KBM-7 (cell line): ENCODE measurements around the gene MEX3A.
A peak's percentile ranks its signal among the peaks of the same experiment; 100 is the strongest.
"Not testable (repeated sequence)": the region's sequence is repeated elsewhere in the genome, so short reads cannot be mapped to it uniquely, and the experiment has no call there.

ENCODE experiments used
- DNase-seq: peaks from one replicate; pipeline ENCODE4 v3.0.0-alpha.2; 2015
- in situ Hi-C: fragments of 300-500 bp; cut with MboI; formaldehyde crosslinking; loops from 2 replicates; pipeline ENCODE4 v1.14.3; 2020; ENCODE audit warnings: low sequenced_read_pairs, low pct_unique_long_range_greater_than_20kb, mixed read lengths

MEX3A gene

DNA sequence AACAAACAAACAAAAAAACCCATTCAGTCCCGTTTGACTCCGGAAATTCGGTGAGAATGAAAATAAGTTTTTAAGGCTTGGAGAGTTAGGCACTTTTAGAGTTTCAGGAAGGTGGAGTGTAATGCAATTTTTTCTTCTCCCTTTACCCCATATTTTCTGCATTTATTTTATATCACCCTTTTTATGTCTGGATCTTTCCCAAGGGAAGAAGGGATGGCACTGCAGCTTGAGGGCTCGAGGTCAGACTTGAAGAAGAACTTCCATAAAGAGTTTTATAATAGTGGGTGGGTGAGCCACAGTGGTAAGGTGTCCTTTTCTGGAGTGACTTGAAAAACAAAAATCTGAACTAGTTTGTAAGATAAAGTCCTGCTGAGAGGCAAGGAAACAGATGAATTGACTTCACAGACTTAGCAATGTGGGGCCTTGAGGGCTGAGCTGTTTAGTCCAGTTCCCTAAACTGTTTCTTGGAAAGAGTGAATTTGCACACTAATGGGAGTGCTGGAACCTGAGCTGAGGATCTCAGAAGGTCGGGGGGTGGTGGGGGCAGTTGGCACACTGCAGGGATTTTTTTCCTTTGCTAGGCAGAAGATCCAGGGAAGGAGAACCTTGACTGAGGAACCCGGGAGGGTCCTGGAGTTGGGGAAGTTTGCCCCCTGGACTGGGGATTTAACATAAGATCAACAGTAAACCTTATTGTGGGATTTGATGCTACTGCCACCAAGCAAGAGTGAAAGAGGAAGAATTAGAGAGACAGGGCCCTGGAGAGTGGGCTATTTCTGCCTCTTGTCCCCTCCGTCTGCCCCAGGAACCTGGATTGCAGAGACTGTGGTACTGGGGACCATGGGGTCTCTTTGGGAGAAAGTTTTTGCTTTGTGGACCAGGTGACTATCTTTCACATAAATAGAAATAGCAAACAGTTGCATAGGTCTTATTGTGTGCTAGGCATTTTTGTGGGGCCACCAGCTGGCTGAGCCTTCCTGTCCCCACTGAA is 1.8 kb upstream of the MEX3A start:
- in situ Hi-C loops, result no loop called here
- peak; percentile 57 for DNase-seq

DNA sequence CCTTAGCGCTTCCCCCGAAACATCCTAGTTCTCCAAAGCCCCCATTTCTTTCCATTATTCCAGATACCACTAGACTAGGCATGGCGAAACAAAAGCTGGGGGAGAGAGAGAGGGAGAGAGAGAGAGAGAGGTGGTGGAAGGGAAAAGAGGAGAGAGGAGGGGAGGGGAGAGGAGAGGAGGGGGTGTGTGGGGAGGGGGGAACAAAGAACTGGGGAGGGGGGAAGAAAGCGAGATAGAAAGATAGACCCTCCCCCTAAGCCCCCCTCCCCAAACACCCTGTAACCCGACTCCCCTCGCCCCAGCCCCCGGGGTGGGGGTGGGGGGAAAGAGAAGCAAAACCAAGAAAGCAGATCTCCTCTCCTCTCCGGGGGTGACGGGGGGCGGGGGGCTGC is 352 bp downstream of the MEX3A start:
- in situ Hi-C loops, result no loop called here
- DNase-seq, result no peak

DNA sequence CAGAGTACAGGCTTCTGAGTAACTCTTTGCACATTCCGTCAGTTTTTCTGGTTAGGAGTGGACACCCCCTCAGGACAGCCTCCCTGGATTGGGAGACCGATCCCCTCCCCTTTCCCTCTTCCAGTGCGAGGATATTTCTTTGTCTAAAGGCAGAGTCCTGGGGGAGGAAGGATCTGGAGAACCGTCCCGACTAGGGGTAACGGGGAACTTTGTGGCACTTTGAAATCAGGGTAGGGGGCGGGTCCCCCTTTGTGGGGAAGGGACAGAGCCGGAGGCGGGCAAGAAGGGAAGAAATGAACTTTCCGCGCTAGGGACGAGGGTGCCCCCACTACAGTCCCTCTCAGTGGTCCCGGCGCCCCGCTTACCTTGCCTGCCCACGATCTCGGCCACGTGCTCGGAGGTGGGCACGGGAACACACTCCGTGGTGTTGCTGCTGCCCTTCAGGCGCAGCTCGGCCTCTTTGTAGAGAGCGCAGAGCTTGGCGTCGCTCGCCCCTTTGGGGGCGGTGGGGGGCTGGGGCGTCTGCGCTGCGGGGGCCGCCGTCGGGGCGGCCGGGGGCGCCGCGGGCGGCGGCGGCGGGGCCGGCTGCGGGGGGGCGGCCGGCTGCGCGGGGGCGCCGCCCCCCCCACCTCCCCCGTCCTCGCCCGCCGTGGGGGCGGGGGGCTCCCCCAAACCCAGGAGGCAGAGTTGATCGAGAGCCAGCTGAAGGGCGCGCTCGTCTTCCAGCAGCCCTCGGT is 917 bp downstream of the MEX3A start:
- DNase-seq, result no peak
- in situ Hi-C loops, result no loop called here

DNA sequence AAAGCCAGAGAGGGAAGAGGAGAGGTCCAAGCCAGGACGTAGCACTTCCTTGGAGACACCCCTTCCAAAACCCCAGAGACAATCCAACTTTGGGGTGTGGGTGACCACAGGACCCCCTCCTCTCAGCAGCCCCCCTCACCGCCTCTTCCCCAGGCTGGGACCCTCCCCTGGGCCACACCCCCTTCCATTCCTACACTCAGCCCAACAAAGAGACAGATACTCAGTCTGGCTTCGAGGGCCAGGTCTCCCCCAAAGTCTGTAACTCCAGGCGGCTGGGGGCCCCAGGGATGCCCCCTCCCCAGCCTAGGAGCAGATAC is 1.4 kb downstream of the MEX3A start:
- no peak for DNase-seq
- in situ Hi-C loops, result no loop called here

GRCh38 chr1:156080241-156080862 is 1.9 kb downstream of the MEX3A start:
- no peak for DNase-seq
- in situ Hi-C loops, result no loop called here

DNA sequence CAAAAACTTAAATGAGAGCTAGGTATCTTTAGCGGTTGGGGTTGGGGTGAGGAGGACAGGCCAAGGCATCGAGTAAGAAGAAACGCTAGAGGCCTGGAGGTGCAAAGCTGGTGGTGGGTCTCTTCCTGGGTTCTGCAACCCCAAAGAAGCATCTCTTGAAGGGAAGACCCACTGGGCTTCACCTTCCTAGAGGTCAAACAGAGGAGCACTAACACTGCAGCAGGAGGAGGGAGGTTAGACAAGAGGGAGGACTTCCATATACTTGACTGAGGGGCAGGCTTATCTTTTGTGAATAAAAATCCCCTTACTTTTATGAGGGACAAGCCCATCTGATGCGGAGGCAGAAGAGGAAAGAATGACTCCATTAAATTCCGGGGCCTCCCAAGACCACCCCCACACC is 2.5 kb downstream of the MEX3A start:
- DNase-seq, result no peak
- in situ Hi-C loops, result no loop called here

DNA sequence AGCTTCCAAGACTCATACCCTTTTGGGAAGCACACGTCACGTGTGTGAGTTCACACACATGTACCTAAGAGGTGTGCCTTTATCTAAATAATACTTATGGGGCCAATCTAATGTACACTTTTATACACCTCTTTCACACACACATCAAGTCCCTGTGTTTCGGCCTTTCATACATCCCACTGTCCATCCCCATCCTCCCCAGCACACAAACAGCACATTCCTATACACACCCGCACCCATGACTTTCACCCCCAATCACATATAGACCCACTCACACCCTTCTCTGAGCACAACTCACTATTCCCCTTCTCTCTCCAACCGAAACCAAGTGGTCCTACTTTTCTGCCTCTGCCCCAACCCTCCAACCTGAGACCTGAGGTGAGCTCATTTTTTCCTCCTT is 3.5 kb downstream of the MEX3A start:
- DNase-seq, result no peak
- in situ Hi-C loops, result no loop called here

GRCh38 chr1:156077430-156077760 is 4.9 kb downstream of the MEX3A start:
- in situ Hi-C loops, result no loop called here
- no peak for DNase-seq

DNA sequence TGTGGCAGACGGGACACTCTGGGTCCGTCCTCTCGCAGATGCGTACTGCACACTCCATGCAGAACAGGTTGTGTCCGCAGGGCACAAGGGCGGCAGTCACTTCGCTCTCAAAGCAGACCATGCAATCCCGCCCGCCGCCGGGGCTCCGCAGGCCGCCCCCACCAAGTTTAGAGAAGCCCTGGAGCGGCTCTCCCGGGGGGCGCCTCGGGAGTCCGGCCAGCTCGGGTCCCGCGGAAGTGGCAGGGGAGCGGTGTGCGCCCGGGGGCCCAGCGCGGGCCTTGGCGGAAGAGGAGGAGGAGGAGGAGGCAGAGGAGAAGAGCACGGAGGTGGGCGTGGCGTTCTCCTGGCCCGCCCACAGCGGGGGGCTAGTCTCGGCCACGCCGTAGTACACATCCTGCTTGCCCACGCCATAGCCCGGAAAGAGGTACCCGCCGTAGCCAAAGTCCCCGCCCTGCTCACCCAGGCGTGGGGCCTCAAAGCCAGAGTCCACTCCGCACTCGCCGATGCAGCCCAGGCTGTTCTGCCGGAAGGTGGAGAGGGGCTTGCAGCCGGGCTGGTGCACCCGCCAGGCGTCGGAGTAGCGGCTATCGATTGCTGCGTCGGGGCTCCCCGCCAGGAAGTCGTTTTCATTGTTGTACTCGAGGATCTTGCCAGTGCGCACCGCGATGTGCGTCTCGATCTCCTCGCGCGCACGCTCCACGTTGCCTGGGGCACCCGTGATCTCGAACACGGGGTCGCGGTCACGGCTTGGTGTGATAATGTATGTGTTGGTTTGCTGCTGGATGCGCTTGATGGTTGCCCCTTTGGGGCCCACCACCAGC is 5.4 kb downstream of the MEX3A start:
- DNase-seq, result no peak
- in situ Hi-C loops, result no loop called here

- in situ Hi-C loops, result no loop called here
- no peak for DNase-seq
These were observed 6.5 kb downstream of the MEX3A start for GRCh38 chr1:156075775-156076204.

DNA sequence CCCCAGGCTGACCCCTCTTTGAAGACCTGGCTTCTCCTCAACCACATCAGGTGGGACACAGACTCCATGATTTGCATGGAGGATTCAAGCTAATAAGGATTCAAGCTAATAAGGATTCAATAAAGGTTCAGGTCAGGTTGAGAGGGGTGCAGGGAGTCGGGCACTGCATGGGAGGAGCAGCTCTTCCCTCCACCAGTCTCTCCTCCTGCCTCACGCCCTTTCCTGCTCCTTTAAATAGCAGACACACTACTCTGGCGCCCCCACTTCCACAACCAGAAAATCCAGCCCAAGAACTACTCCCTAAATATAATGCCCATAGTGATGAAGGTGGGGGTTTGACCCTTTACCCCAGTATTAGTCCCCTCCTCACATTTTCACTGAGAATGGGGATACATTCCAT is 7.1 kb downstream of the MEX3A start:
- no peak for DNase-seq
- in situ Hi-C loops, result no loop called here

DNA sequence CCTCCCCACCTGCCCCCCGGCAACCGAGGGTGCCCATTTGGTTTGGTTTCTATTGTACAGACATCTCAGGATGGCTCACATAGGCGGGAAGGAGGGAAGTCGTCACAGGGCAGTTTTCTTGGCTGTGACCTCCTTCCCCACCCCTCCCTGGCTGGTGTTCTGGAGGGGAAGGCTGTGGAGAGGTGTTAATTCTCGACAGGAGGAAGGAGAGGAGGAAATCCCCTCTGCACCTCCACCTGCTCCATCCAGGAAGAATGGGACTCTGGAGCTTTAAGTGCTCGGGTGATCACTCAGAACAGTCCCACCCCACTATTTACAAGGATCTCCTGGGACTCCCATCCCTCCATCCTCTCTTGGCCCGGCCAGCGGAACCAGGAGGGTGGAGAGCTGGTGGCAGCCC is 7.6 kb downstream of the MEX3A start:
- no peak for DNase-seq
- in situ Hi-C loops, result no loop called here

GRCh38 chr1:156073740-156074139 is 8.5 kb downstream of the MEX3A start:
- no peak for DNase-seq
- in situ Hi-C loops, result no loop called here

DNA sequence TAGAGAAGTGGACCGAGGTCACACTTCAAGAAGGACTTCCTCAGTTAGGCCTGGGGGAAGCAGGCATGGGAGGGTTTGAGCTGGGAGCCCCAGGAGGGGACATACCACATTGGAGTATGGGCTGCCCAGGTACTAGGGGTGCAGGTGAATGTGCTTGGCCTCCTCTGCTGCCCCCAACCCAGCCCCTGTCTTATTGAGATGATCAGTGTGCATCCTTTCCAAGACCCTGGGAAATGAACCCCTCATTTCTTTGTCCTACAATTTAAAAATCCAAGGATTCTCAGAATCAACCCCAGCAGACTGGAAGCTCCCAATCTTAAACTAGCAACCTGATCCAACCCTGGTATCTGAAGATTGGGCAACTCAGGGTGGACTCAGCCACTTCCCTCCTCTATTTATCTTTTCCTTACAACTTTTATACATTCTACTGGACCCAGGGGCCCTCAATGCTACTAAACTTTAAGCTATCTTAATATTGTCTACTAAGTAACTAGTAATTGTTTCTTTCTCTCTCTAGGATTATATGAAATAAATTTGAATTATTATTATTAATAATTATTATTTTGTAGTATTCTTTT is 9.1 kb downstream of the MEX3A start:
- no peak for DNase-seq
- in situ Hi-C loops, result no loop called here

DNA sequence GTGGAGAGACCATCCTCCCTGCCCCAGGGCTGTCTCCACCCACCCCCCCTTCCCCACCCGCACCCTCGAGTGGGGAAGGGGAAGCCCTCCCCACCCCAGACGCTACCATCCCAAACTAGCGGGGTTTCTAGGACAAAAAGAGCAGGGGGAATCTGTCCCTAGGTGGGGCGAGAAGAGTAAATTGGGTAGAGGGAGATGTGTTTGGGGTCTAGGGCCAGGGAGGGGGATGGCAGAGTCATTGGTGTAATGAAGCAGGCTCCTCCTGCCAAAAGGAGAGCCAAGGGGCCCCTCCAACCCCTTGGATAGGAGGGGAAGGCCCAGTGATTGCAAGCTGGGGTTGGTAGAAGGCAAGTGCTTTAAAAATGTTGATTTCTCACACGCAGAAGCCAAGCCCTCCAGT is 10.0 kb downstream of the MEX3A start:
- in situ Hi-C loops, result no loop called here
- DNase-seq, result no peak

DNA sequence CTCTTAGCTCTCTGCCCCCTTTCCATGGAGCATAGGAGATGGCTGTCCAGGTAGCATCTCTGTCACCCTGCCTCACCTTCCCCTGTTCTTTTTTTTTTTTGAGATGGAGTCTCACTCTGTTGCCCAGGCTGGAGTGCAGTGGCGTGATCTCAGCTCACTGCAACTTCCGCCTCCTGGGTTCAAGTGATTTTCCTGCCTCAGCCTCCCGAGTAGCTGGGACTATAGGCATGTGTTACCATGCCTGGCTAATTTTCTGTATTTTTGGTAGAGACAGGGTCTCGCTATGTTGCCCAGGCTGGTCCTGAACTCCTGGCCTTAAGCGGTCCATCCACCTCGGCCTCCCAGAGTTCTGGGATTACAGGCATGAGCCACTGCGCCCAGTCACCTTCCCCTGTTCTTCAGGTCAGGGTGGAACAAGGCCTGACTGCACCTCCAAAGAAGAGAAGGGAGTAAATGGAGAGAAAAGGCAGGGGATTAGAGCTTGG is 10.9 kb downstream of the MEX3A start:
- DNase-seq, in situ Hi-C loops: not testable (repeated sequence)

GRCh38 chr1:156070548-156070947 is 11.7 kb downstream of the MEX3A start:
- DNase-seq, result no peak
- in situ Hi-C loops, result no loop called here

DNA sequence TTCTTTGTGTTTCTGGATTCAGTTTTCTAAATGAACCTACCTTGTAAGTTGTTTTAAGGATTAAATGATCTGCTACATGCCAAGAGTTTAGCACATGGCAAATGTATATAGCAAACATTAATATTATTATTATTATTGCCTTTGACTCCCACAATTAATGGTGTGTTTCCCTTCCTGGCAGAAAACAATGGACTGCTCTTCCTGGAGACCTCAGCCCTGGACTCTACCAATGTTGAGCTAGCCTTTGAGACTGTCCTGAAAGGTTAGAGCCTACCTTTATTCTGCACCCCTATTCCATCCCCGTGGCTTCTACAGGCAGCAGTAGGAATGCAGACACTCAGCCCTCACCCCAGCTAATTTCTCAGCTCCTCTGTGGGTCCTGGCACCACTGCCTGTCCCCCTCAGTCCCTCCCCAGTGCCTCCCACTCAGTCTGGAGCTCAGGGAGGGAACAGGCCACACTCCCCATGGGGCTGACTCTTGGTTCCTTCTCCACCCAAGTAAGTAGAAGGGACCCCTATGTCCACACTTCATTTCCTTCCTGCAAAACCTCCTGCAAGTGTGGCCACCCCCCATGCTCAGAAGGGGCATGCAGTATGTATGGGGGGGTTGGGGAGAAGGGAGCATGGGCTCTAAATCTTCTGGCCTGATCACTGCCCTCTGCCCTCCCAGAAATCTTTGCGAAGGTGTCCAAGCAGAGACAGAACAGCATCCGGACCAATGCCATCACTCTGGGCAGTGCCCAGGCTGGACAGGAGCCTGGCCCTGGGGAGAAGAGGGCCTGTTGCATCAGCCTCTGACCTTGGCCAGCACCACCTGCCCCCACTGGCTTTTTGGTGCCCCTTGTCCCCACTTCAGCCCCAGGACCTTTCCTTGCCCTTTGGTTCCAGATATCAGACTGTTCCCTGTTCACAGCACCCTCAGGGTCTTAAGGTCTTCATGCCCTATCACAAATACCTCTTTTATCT is 12.5 kb downstream of the MEX3A start:
- in situ Hi-C loops, result no loop called here
- no peak for DNase-seq
